ENCODE measurements around the gene ECEL1. TPM values are rescaled to one million over a fixed set of nuclear protein-coding genes. Genes with fewer than 3 reads are reported as not detected.

Gene ECEL1
- total and polyA plus RNA-seq, 2 donors (not counting 1 experiment from before 2014, with no cell fraction given): 0.47 TPM; not detected in 1

DNA sequence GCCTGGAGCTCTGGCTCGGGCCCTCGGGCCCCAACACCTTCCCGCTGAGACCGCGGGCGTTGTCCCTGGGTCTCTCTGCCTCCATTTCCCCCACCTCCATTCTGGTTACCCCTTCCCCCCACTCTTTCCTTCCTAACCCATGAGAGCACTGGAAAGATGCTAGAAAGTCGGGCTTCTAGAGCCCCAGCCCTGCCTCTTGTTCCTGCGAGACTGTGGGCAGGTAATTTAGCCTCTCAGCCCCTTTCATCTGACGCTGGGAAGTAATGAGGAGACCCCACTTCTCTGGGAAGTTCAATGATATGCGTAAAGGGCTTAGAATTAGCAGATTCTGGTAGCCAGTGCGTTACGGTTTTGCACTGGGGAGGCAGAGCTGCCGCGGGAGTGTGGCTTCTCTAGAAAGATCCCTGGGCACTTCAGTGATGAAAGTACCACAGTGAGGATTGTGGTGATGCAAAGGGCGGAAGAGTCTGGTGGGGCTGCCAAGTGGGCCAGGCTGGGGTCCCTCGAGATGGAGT is 16.2 kb upstream of the ECEL1 start:
- H3K27ac ChIP-seq (ENCODE audit: low read length in 2 of 2): no peak overlapping the region
- 18% methylated on average over 14 of the region's 16 CpGs for WGBS (ENCODE audit: insufficient coverage)
- H3K9ac ChIP-seq (ENCODE audit: low read length): no peak overlapping the region
- no peaks in the 10 kb centered on the region for H4K20me1 ChIP-seq (ENCODE audit: control insufficient read depth, insufficient read depth, low read length, poor library complexity, severe bottlenecking)
- H3K9me3 ChIP-seq (ENCODE audit: control extremely low read depth in 1 of 3, control insufficient read depth in 2 of 3, insufficient read depth in 1 of 3, low read length in 2 of 3): no peaks in the 10 kb centered on the region
- ATAC-seq (ENCODE audit: low read depth): no peak
- H3K9me3 Mint-ChIP-seq (ENCODE audit: insufficient read depth): no peaks in the 10 kb centered on the region
- H3K4me1 ChIP-seq (ENCODE audit: control insufficient read depth in 2 of 2, insufficient read depth in 2 of 2, low read length in 2 of 2): peaks cover 3 to 11% of the 10 kb centered on the region in 2 donors
- H3K27me3 ChIP-seq (replicated peaks in 1 of 4; ENCODE audit: control extremely low read depth in 1 of 4, control insufficient read depth in 3 of 4, insufficient read depth in 4 of 4, low read length in 3 of 4): peaks cover 0 to 46% (median 7%) of the 10 kb centered on the region in 4 experiments
- POLR2A ChIA-PET: no interaction called here
- no peak for DNase-seq
- peak overlapping the region; percentile 41 for H3K4me3 Mint-ChIP-seq
- intact Hi-C loops (cut with micrococcal nuclease): no loop called here
- H3K27ac Mint-ChIP-seq: no peak overlapping the region
- no peak overlapping the region for H2AFZ ChIP-seq (ENCODE audit: insufficient read depth, low read depth, low read length, poor library complexity, severe bottlenecking)
- no peak overlapping the region for H3K4me3 ChIP-seq (ENCODE audit: control extremely low read depth in 1 of 5, extremely low read depth in 1 of 5, insufficient read depth in 1 of 5, low read depth in 2 of 5, low read length in 4 of 5)
- H3K27me3 Mint-ChIP-seq: peaks cover 41% of the 10 kb centered on the region
- no peaks in the 10 kb centered on the region for H3K36me3 ChIP-seq (replicated peaks in 1 of 2; ENCODE audit: control extremely low read depth in 1 of 2, control insufficient read depth in 1 of 2, extremely low read depth in 1 of 2, insufficient read depth in 2 of 2, low read length in 1 of 2)
- peaks cover 14% of the 10 kb centered on the region for H3K4me1 Mint-ChIP-seq
- CTCF ChIA-PET: interaction anchor here (1.0 kb wide), 1 partner anchor 16 kb away, joined by 3 read pairs; no protein-coding TSS in a partner anchor
- peak overlapping the region; percentile 66 for H3K4me2 ChIP-seq (replicated peaks; ENCODE audit: low read depth, low read length, poor library complexity, severe bottlenecking)
- H3K79me2 ChIP-seq (ENCODE audit: control insufficient read depth, insufficient read depth, low read length): no peaks in the 10 kb centered on the region
- TF ChIP-seq EZH2 (IDR thresholded peaks at IDR 0.05; ENCODE audit: borderline replicate concordance, insufficient read depth, low read depth, low read length, poor library complexity, severe bottlenecking) (no peak), CTCF (IDR thresholded peaks at IDR 0.05) (no peak)

DNA sequence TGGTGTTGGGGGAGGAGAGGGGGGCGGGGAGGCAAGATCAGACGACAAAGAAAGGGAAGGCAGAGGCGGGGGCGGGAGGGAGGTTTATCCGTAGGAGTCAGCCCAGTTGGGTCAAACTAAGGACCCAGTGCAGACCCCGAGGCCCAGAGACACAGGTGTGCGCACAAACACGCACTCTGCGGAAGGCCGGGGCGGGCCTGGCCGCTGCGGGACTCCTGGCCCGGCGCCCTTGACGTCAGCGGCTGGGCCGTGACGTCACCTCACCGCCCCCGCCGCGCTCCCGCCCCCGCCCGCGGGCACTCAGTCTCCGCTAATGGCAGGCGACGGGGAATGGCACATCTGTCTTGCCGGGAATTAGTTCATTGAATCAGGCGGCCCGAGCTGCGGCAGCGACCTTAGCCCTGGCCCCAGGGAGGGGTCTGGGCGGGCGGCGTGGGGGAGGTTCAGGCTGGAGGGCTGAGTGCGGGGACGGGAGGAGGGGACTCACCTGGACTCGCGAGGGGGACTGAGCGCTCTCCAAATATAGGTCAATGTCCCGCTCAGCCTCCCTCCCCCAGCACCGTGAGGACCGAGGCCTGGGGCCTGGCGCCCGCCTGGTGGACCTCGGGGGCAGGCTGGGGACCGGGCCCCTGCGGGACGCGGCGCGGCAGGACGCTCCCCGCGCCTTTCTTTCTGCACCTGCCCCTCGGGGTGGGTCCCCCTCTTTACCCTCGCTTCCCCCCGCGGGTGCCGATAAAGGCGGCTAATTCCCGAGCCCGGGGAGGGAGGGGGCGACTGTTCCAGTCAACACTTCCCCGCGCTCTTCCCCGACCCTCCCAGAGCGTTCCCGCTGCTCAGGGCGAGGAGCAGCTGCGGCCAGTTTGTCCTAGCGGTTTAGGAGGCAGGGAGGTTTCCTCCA is 15.5 kb upstream of the ECEL1 start:
- Histone ChIP-seq H3K27ac (ENCODE audit: low read length in 2 of 2) (no peak overlapping the region), H3K4me3 (ENCODE audit: control extremely low read depth in 1 of 5, extremely low read depth in 1 of 5, insufficient read depth in 1 of 5, low read depth in 2 of 5, low read length in 4 of 5) (peak overlapping the region in 2 of 5 experiments; percentile 21 to 29), H4K20me1 (ENCODE audit: control insufficient read depth, insufficient read depth, low read length, poor library complexity, severe bottlenecking) (no peaks in the 10 kb centered on the region), H2AFZ (ENCODE audit: insufficient read depth, low read depth, low read length, poor library complexity, severe bottlenecking) (peak overlapping the region; percentile 46), H3K36me3 (replicated peaks in 1 of 2; ENCODE audit: control extremely low read depth in 1 of 2, control insufficient read depth in 1 of 2, extremely low read depth in 1 of 2, insufficient read depth in 2 of 2, low read length in 1 of 2) (no peaks in the 10 kb centered on the region), H3K9me3 (ENCODE audit: control extremely low read depth in 1 of 3, control insufficient read depth in 2 of 3, insufficient read depth in 1 of 3, low read length in 2 of 3) (no peaks in the 10 kb centered on the region), H3K27me3 (replicated peaks in 1 of 4; ENCODE audit: control extremely low read depth in 1 of 4, control insufficient read depth in 3 of 4, insufficient read depth in 4 of 4, low read length in 3 of 4) (peaks cover 0 to 46% (median 7%) of the 10 kb centered on the region in 4 experiments), H3K79me2 (ENCODE audit: control insufficient read depth, insufficient read depth, low read length) (no peaks in the 10 kb centered on the region), H3K4me2 (replicated peaks; ENCODE audit: low read depth, low read length, poor library complexity, severe bottlenecking) (peak overlapping the region; percentile 66), H3K4me1 (ENCODE audit: control insufficient read depth in 2 of 2, insufficient read depth in 2 of 2, low read length in 2 of 2) (peaks cover 3 to 11% of the 10 kb centered on the region in 2 donors), H3K9ac (ENCODE audit: low read length) (no peak overlapping the region)
- intact Hi-C loops (cut with micrococcal nuclease): no loop called here
- WGBS (ENCODE audit: insufficient coverage): 2% methylated on average over 72 of the region's 75 CpGs
- Mint-ChIP-seq H3K9me3 (ENCODE audit: insufficient read depth) (no peaks in the 10 kb centered on the region), H3K27me3 (peaks cover 44% of the 10 kb centered on the region), H3K4me3 (peak overlapping the region; percentile 55), H3K4me1 (peaks cover 14% of the 10 kb centered on the region), H3K27ac (no peak overlapping the region)
- ATAC-seq (ENCODE audit: low read depth) (peak; percentile 49), DNase-seq (peak; percentile 69)
- CTCF ChIA-PET: interaction anchor here (1.0 kb wide), 1 partner anchor 16 kb away, joined by 3 read pairs; no protein-coding TSS in a partner anchor
- POLR2A ChIA-PET: no interaction called here
- TF ChIP-seq CTCF (IDR thresholded peaks at IDR 0.05): no peak
- no peak for TF ChIP-seq EZH2 (IDR thresholded peaks at IDR 0.05; ENCODE audit: borderline replicate concordance, insufficient read depth, low read depth, low read length, poor library complexity, severe bottlenecking)

All from B cell (primary cell).